GM12891 (cell line): ENCODE results near the gene DDX23.

ENCODE experiments used
- POLR2A ChIP-seq: IDR thresholded peaks from 2 replicates; pipeline ENCODE4 v1.6.1; 2011; ENCODE audit warnings: low read depth, low read length, control low read depth
- POLR2AphosphoS5 ChIP-seq: IDR thresholded peaks from 2 replicates; pipeline ENCODE4 v1.6.1; 2011; ENCODE audit warnings: low read depth, low read length, control low read depth
- POU2F2 ChIP-seq: IDR thresholded peaks from 2 replicates; pipeline ENCODE4 v1.6.1; 2011; ENCODE audit warnings: low read depth, mild to moderate bottlenecking, control low read depth, low read length, moderate library complexity
- SPI1 ChIP-seq: IDR thresholded peaks from 2 replicates; pipeline ENCODE4 v1.6.1; 2011; ENCODE audit warnings: low read depth, low read length, control low read depth
- TAF1 ChIP-seq: IDR thresholded peaks from 2 replicates; pipeline ENCODE4 v1.6.1; 2011; ENCODE audit warnings: low read depth, low read length, control low read depth

GRCh38 chr12:48817873-48818830 is 33.8 kb downstream of the DDX23 start, which contains the start of gene CACNB3:
- TF ChIP-seq POLR2A = no peak
- no peak for TF ChIP-seq POLR2AphosphoS5
- no peak for TF ChIP-seq SPI1
- no peak for TF ChIP-seq POU2F2
- TF ChIP-seq TAF1 = no peak
